Fibroblast of pulmonary artery (primary cell): Measurements from ENCODE around the gene COL4A2.

Experiments used
- DNase-seq: peaks from one replicate; pipeline ENCODE4 v3.0.0-alpha.2; 2010; ENCODE audit warnings: low read depth
- H3K4me3 ChIP-seq: replicated peaks from 2 replicates; pipeline ENCODE4 v1.5.1; 2011; ENCODE audit warnings: low read depth, mild to moderate bottlenecking, control low read depth, low read length, moderate library complexity
- TF ChIP-seq, protein P1 (sequence below): IDR thresholded peaks from 2 replicates; pipeline ENCODE4 v1.5.1; 2011; ENCODE audit warnings: mild to moderate bottlenecking, control low read depth, low read length, inconsistent platforms; ENCODE audit errors: missing control alignments

Gene COL4A2

DNA sequence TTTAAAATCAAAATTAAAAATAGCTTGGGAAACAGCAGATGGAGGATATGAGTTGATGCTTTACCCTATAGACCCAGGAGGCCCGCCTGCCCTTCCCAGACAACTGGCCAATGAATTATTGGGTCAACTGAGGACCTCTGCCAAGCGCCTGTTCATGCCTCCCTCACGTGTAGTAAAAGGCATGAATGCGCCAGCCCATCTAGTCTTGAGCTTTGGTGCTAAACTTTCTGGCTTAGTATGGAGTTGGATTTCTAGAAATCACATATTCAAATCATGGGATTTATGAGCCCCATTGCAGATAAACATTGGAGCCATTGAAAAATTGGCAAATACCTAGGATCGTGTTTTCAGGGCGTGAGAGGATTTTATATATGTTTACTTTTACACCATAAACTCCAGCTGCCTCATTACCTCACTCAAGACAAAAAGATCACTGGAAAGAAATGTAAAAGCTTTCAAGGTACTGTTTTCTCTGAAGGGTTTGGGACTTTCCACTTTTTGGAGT lies 47.1 kb downstream of the COL4A2 start:
- no peak for DNase-seq
- no peak overlapping the region for H3K4me3 ChIP-seq
- TF ChIP-seq, protein P1, sequence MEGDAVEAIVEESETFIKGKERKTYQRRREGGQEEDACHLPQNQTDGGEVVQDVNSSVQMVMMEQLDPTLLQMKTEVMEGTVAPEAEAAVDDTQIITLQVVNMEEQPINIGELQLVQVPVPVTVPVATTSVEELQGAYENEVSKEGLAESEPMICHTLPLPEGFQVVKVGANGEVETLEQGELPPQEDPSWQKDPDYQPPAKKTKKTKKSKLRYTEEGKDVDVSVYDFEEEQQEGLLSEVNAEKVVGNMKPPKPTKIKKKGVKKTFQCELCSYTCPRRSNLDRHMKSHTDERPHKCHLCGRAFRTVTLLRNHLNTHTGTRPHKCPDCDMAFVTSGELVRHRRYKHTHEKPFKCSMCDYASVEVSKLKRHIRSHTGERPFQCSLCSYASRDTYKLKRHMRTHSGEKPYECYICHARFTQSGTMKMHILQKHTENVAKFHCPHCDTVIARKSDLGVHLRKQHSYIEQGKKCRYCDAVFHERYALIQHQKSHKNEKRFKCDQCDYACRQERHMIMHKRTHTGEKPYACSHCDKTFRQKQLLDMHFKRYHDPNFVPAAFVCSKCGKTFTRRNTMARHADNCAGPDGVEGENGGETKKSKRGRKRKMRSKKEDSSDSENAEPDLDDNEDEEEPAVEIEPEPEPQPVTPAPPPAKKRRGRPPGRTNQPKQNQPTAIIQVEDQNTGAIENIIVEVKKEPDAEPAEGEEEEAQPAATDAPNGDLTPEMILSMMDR: no peak

DNA sequence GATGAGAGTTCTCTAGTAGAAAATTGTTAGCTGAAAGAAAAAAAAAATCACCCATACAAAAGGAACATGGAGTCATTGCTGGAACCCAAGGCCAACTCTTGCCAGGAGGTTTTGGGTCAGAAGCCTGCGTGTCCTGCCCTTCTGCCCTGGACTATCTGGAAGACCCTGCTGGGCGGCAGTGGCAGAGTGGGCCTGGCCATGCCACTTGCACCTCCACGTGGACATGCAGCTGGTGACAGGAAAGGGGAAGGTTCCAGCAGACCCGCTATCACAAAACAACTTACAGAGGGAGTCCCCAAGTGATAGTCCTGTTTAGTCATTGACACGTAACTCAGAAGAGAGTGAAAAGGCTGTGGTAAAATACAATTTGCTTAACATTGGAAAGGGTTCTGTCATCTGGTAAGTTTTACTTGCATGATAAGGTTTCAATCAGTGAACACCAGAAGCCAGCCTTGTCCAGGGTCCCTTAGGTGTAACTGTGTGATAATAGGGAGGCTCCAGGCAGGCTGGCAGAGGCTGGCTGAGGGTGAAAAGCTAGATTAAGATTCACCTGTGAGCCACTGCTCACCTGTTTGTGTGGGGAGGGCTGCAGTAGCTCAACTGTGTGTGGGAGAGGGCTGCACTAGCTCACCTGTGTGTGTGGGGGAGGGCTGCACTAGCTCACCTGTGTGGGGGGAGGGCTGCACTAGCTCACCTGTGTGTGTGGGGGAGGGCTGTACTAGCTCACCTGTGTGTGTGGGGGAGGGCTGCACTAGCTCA lies 47.8 kb downstream of the COL4A2 start:
- no peak for DNase-seq
- H3K4me3 ChIP-seq: no peak overlapping the region
- TF ChIP-seq, protein P1: no peak

DNA sequence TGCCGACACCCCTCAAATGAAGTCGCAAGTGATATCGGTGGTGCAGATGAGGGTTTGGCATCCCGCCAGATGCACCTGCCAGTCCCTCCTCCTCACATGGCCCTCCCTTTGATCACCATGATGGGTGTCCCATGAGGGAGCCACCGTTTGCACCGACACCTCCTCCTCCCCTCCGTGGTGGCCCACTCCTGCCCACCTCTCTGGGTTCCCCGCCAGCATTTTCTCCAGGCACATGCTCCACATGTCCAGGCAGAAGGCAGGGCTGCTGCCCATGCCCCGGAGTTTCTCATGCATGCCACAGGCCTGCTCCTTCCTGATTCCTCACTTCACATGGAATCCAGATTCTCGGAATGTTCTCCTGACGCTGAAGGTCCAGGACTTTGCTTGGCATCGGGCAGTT lies 49.3 kb downstream of the COL4A2 start:
- no peak overlapping the region for H3K4me3 ChIP-seq
- TF ChIP-seq, protein P1: no peak
- DNase-seq: no peak

DNA sequence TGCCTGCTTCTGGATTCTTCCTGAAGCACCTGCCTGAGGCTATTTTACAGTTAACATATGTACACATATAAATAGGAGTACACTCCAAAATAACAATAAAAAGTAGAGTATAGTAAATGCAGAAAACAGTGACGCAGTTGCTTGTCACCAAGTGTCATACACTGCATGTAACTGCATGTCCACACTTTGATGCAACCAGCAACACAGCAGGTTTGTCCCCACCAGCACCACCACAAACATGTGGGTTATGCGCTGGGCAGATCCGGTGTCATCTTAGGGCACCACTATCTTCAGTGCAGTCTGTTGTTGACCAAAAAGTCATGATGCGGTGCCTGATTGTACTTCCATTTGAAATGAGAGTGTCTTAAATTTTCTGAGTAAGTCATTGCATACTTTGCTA lies 51.3 kb downstream of the COL4A2 start:
- no peak overlapping the region for H3K4me3 ChIP-seq
- TF ChIP-seq, protein P1: no peak
- no peak for DNase-seq

DNA sequence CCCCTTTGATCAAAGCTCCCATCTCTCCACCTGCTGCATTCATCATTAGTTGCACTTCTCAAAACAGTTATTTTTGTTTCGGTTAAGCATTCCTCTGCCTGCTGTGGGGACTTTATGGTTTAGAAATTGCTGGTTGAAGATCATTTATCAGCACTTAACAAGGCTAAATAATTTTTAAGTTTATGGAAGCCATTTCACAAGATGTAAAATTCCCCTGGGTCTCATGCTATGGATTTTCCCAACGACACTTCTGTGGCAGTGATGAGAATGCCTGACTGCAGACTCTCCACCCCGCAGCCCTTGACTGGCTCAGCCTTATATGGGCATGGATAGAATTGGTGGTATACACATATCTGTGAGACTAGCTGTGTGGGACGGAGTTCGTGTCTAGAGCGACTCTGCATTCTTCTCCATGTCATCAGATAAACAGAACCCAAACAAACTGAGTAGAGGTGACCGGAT lies 52.8 kb downstream of the COL4A2 start:
- TF ChIP-seq, protein P1: no peak
- peak; percentile 85 for DNase-seq
- H3K4me3 ChIP-seq: no peak overlapping the region

DNA sequence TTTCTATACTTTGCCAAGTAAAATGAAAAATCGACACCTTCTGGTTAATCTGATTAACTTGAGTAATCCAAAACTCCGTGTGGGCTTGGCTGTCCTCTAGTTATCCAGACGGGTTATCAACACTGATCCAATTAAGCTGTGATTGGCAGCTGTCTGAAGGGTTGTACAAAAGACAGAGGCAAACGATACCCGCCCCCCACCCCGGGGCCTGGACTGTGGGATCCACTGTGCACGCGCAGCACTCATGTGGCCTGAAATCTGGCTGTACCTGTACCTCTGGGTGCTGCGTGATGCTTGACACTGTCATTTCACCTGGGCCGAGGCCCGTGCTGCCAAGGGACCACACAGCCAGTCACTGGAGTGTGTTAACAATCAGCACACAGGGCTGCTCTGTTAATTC lies 53.5 kb downstream of the COL4A2 start:
- no peak for DNase-seq
- TF ChIP-seq, protein P1: no peak
- H3K4me3 ChIP-seq: no peak overlapping the region

DNA sequence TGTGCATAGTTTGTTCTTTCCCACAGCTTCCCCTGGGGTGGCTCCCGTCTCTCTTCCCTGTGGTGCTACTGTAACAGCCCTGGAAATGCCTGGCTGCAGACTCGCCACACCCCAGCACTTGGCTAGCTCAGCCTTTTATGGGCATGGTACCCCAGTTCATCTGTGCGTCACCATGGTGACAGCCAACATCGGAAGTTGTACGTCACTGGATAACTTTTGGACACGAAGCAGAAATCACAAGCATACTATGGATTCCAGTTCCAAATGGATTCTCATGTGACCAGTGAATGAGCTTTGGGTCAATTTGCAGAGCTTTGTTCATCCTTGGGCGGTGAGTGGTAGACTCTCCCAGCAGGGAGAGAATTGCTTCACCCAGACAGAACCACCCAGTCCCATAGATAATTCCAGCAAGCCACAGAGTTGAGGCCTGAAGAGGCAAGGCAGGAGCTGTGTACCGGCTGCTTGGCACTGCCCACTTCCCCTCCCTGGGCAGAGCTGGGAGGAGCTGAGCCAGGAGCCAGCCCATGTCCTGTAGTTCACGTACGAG lies 54.4 kb downstream of the COL4A2 start:
- TF ChIP-seq, protein P1: no peak
- peak; percentile 98 for DNase-seq

More for the DNA sequence above, 54.4 kb downstream of the COL4A2 start:
- no peak overlapping the region for H3K4me3 ChIP-seq
